ENCODE data around the gene DCDC2C. TPM values are rescaled to one million over a fixed set of nuclear protein-coding genes. Genes with fewer than 3 reads are reported as not detected.
A peak's percentile ranks its signal among the peaks of the same experiment; 100 is the strongest.

DCDC2C gene
- total and polyA plus RNA-seq, 2 donors from 2014 or later: not detected

GRCh38 chr2:3823748-3824147 is 120.4 kb downstream of the DCDC2C start:
- H3K27me3 ChIP-seq (ENCODE audit: control insufficient read depth, insufficient read depth, low read length): no peaks in the 10 kb centered on the region
- no peaks in the 10 kb centered on the region for H3K36me3 ChIP-seq (ENCODE audit: control insufficient read depth in 2 of 3, insufficient read depth in 3 of 3, low read length in 3 of 3)
- H3K9ac ChIP-seq (ENCODE audit: low read length in 3 of 3): no peak overlapping the region
- TF ChIP-seq CTCF (IDR thresholded peaks at IDR 0.05; ENCODE audit: borderline replicate concordance, extremely low read depth, insufficient read depth): no peak
- no peaks in the 10 kb centered on the region for H3K9me3 ChIP-seq (ENCODE audit: control insufficient read depth in 2 of 3, insufficient read depth in 1 of 3, low read length in 3 of 3)
- FAIRE-seq (no peak), DNase-seq (no peak)
- no peaks in the 10 kb centered on the region for H3K4me1 ChIP-seq (ENCODE audit: control insufficient read depth in 2 of 3, insufficient read depth in 2 of 3, low read depth in 1 of 3, low read length in 3 of 3)
- no peak overlapping the region for H3K27ac ChIP-seq (ENCODE audit: low read depth in 2 of 2, low read length in 2 of 2)
- H3K4me3 ChIP-seq (ENCODE audit: low read length in 3 of 3): no peak overlapping the region
- intact Hi-C loops (cut with DNase I): no loop called here

GRCh38 chr2:3827673-3828575 is 124.5 kb downstream of the DCDC2C start:
- Histone ChIP-seq H3K9me3 (ENCODE audit: control insufficient read depth in 2 of 3, insufficient read depth in 1 of 3, low read length in 3 of 3) (peaks cover 0 to under 1% (median 0%) of the 10 kb centered on the region in 3 donors), H3K9ac (ENCODE audit: low read length in 3 of 3) (no peak overlapping the region), H3K27ac (ENCODE audit: low read depth in 2 of 2, low read length in 2 of 2) (no peak overlapping the region), H3K4me3 (ENCODE audit: low read length in 3 of 3) (no peak overlapping the region), H3K27me3 (ENCODE audit: control insufficient read depth, insufficient read depth, low read length) (no peaks in the 10 kb centered on the region), H3K4me1 (ENCODE audit: control insufficient read depth in 2 of 3, insufficient read depth in 2 of 3, low read depth in 1 of 3, low read length in 3 of 3) (no peaks in the 10 kb centered on the region), H3K36me3 (ENCODE audit: control insufficient read depth in 2 of 3, insufficient read depth in 3 of 3, low read length in 3 of 3) (no peaks in the 10 kb centered on the region)
- intact Hi-C loops (cut with DNase I): no loop called here
- DNase-seq (peak in 1 of 5 donors; percentile 25), FAIRE-seq (no peak)
- peak; percentile 39 for TF ChIP-seq CTCF (IDR thresholded peaks at IDR 0.05; ENCODE audit: borderline replicate concordance, extremely low read depth, insufficient read depth)

- Histone ChIP-seq H3K4me1 (ENCODE audit: control insufficient read depth in 2 of 3, insufficient read depth in 2 of 3, low read depth in 1 of 3, low read length in 3 of 3) (no peaks in the 10 kb centered on the region), H3K27me3 (ENCODE audit: control insufficient read depth, insufficient read depth, low read length) (no peaks in the 10 kb centered on the region), H3K36me3 (ENCODE audit: control insufficient read depth in 2 of 3, insufficient read depth in 3 of 3, low read length in 3 of 3) (no peaks in the 10 kb centered on the region), H3K27ac (ENCODE audit: low read depth in 2 of 2, low read length in 2 of 2) (no peak overlapping the region), H3K9me3 (ENCODE audit: control insufficient read depth in 2 of 3, insufficient read depth in 1 of 3, low read length in 3 of 3) (peaks cover 0 to 1% (median 0%) of the 10 kb centered on the region in 3 donors), H3K4me3 (ENCODE audit: low read length in 3 of 3) (no peak overlapping the region), H3K9ac (ENCODE audit: low read length in 3 of 3) (no peak overlapping the region)
- intact Hi-C loops (cut with DNase I): no loop called here
- TF ChIP-seq CTCF (IDR thresholded peaks at IDR 0.05; ENCODE audit: borderline replicate concordance, extremely low read depth, insufficient read depth): no peak
- no peak for FAIRE-seq
- DNase-seq: no peak
These were observed 127.4 kb downstream of the DCDC2C start for GRCh38 chr2:3830796-3831195.

All from kidney (tissue), 14 donors.